NT2/D1 (cell line): ENCODE data around the gene LRRC58.
"Not testable (repeated sequence)": the region's sequence is repeated elsewhere in the genome, so short reads cannot be mapped to it uniquely, and the experiment has no call there.

Experiments used
- DNase-seq: peaks from one replicate; pipeline ENCODE4 v3.0.0-alpha.2; 2011; ENCODE audit warnings: low read depth, low spot score
- H3K27me3 ChIP-seq: 2 replicates; pipeline ENCODE4 v1.6.0; 2011; ENCODE audit warnings: mild to moderate bottlenecking; ENCODE audit not compliant: insufficient read length, insufficient read depth
- H3K36me3 ChIP-seq: 2 replicates; pipeline ENCODE4 v1.6.1; 2011; ENCODE audit warnings: mild to moderate bottlenecking, low read length, mixed read lengths; ENCODE audit not compliant: insufficient read depth, insufficient read length
- H3K4me1 ChIP-seq: 2 replicates; pipeline ENCODE4 v1.5.1; 2011; ENCODE audit not compliant: insufficient read depth, insufficient read length
- H3K4me3 ChIP-seq: 2 replicates; pipeline ENCODE4 v1.5.1; 2011; ENCODE audit warnings: low read depth; ENCODE audit not compliant: insufficient read length
- H3K9ac ChIP-seq: 2 replicates; pipeline ENCODE4 v1.6.0; 2011; ENCODE audit warnings: low read depth; ENCODE audit not compliant: insufficient read length
- H3K9me3 ChIP-seq: 2 replicates; pipeline ENCODE4 v1.5.1; 2011; ENCODE audit warnings: mild to moderate bottlenecking, low read length; ENCODE audit not compliant: insufficient read depth
- SUZ12 ChIP-seq: IDR thresholded peaks from 2 replicates; pipeline ENCODE4 v1.6.1; 2011; ENCODE audit not compliant: insufficient read length, insufficient read depth; ENCODE audit errors: extremely low read depth
- YY1 ChIP-seq: IDR thresholded peaks from 2 replicates; pipeline ENCODE4 v1.6.1; 2011; ENCODE audit not compliant: insufficient read length, insufficient read depth
- ZNF274 ChIP-seq: IDR thresholded peaks from 2 replicates; pipeline ENCODE4 v1.6.1; 2011; ENCODE audit warnings: mild to moderate bottlenecking, low read depth, low read length

The LRRC58 gene

DNA sequence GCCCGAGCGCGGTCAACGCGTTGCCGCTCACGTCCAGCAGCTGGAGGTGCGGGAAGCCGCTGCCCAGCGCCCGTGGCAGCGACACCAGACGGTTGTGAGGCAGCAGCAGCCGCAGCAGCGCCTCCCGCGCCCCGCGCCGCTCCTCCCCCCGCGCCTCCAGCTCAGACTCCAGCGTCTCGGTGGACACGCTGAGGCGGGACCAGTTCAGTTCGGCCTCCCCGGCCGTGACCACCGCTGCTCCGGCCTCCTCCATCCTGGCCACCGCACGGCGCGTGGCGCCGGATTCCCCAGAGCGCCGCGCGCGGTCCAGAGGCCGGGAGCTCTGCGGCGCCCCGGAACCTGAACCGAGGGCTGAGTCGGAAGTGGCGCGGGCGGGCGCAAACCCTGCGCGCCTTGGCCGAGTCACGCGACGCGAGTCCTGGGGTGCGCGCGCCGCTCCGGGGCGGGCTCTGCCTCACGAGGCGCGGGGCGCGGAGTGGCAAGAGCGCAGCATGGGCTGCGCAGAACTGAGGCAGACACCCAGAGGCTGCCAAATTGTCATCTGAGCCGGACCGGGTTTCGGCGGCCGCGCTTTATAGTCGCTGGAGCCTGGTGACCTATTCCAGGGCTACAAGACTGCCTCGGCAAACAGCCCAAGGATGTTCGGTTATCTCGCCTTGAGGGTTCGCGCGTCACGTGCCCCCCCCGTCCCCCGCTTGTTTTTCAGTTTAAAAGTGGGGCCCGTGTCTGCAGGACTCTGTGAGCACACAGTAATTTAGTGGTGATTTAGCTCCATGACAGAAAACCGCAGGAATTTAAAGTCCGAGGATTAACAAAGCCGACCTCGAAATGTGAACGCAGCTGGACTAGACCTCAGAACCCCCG lies at the start of gene LRRC58:
Gene LRRC58, minus strand, starts transcription at position 364 of the 864 bp plus-strand sequence. Its CDS starts 111 bp downstream, at position 253.
- Histone ChIP-seq H3K27me3 (no peaks in the 10 kb centered on the region), H3K4me1 (no peaks in the 10 kb centered on the region), H3K9ac (peak within 1 kb of the TSS; percentile 92), H3K9me3 (no peaks in the 10 kb centered on the region), H3K4me3 (peak within 1 kb of the TSS; percentile 92), H3K36me3 (no peaks in the 10 kb centered on the region)
- DNase-seq, result peak; percentile 68
- TF ChIP-seq SUZ12 (no peak), YY1 (no peak), ZNF274 (no peak)

DNA sequence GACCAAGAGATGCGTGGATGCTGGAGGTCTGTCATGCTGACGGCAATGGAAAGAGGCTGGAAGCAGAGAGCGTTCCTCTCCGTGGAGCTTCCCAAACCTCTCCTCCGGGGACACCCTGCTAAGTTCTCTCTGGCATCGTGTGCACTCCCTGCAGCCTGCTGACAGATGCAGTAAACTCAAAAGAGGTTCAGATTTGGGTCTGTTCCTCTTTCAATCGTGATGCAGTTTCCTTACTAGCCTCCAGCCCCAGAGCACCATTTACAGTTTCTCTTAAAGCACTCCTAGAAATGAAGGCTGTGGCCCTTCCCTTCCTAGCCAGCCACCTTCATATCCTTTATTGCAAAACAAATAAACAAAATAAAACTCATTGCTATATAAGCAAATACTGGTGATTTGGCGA lies 47.3 kb upstream of the LRRC58 start:
- H3K9me3 ChIP-seq, result no peaks in the 10 kb centered on the region
- H3K36me3 ChIP-seq, result peaks cover 79% of the 10 kb centered on the region
- no peaks in the 10 kb centered on the region for H3K4me1 ChIP-seq
- H3K9ac ChIP-seq, result no peak overlapping the region
- H3K4me3 ChIP-seq, result no peak overlapping the region
- H3K27me3 ChIP-seq, result no peaks in the 10 kb centered on the region
- DNase-seq, result no peak
- TF ChIP-seq SUZ12, result no peak
- TF ChIP-seq ZNF274, result no peak
- TF ChIP-seq YY1, result no peak

DNA sequence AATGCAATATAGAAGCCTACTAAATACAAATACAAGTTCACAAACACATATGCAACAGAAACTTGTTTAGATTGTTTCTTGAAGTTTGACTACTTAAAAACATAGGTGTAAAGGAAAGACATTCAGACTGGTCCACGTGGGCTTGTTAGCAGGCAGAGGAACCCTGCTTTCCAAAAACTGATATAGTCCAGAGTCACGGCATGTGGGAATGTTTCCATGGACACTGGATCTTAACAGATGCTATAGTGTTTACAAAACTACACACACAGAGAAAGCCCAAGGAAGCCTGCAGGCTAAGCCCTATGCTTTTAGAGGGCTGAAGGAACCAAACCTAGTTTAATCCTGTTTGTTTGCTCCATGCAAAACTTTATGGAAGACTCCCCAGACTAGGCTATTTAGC lies 45.2 kb upstream of the LRRC58 start:
- H3K9me3 ChIP-seq, result no peaks in the 10 kb centered on the region
- no peaks in the 10 kb centered on the region for H3K27me3 ChIP-seq
- no peak overlapping the region for H3K4me3 ChIP-seq
- TF ChIP-seq YY1 (no peak), SUZ12 (no peak), ZNF274 (no peak)
- DNase-seq, result no peak
- no peak overlapping the region for H3K9ac ChIP-seq
- H3K4me1 ChIP-seq, result no peaks in the 10 kb centered on the region
- H3K36me3 ChIP-seq, result peaks cover 58% of the 10 kb centered on the region

DNA sequence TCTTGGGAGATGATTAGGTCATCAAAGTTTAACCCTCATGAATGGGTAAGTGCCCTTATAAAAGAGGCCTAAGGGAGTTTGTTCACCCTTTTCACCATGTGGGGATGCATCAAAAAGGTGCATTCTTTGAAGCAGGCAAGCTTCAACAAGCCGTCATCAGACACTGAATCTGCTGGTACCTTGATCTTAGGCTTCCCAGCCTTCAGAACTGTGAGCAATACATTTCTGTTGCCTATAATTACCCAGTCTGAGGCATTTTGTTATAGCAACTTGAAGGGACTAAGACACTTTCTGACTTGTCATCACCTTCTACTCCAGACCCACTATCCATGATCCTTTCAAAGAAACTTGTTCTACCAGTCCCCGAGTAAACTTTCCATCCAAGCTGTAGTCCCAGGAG lies 44.6 kb upstream of the LRRC58 start:
- TF ChIP-seq YY1 (no peak), SUZ12 (no peak)
- H3K4me3 ChIP-seq, result no peak overlapping the region
- no peaks in the 10 kb centered on the region for H3K4me1 ChIP-seq
- H3K9ac ChIP-seq, result no peak overlapping the region
- H3K27me3 ChIP-seq, result no peaks in the 10 kb centered on the region
- H3K36me3 ChIP-seq, result peaks cover 52% of the 10 kb centered on the region
- no peaks in the 10 kb centered on the region for H3K9me3 ChIP-seq
- no peak for DNase-seq

DNA sequence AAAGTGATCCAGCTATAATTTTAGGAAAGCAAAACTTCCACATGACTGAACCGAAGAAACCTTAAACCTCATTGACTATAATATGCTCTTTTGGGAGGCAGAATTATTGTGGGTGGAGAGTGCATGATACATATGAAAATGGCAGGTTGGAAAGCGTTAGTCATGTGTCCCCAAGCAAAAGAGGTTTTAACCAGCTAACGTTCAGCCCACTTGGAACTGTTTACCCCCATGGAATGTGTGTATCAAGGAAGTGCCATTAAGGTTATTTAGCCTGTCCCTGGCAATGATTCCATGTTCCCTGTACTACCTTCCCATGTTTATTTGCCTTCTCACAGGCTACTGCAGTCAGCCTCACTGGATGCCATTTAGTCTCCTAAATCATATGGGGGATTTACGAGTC lies 44.1 kb upstream of the LRRC58 start:
- Histone ChIP-seq H3K36me3 (peaks cover 47% of the 10 kb centered on the region), H3K9ac (no peak overlapping the region), H3K4me1 (no peaks in the 10 kb centered on the region), H3K9me3 (no peaks in the 10 kb centered on the region), H3K4me3 (no peak overlapping the region), H3K27me3 (no peaks in the 10 kb centered on the region)
- TF ChIP-seq YY1, result no peak
- TF ChIP-seq ZNF274, result no peak
- TF ChIP-seq SUZ12, result no peak
- no peak for DNase-seq

DNA sequence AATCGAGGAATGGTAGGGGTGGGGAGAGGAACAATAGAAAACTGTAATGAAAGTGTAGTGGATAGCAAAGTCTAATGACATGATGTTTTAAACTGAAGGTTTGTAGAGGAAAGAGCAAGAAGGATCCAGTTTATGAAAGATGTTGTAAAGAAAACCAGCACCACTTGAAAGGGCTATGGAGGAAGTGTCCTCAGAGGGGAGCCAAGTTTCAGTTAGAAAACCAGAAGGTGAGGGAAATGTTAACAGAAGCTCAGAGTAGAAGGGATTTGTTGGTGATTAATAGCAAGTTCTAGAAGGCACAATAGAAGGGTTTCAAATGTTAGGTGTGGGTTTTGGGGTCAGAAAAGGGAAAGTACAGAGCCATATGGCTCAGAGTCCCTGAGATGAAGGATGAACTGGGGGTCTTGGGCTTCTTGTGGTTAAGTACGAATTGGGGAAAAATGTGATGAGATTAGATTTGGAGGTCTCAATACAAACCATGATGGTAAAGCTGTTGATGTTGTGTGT lies 33.8 kb upstream of the LRRC58 start:
- no peaks in the 10 kb centered on the region for H3K36me3 ChIP-seq
- no peak overlapping the region for H3K4me3 ChIP-seq

DNA sequence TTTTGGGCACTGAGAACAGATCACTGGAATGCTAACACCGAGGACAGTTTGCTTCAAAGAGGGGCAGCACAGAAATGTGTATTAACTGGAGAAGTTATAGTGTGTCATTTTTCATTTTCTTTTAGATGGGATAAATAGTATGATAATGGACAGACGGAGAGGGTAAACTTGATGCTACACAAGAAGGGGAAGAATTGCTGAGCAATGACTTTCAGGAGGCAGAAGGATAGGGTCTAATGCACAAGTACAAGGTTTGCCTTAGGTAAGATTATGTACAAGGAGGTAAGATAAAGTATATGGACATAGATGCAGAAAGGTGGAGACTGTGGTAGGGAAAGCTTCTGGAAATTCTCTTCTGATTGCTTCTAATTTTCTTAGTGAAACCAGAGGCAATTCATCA lies 32.3 kb upstream of the LRRC58 start:
- Histone ChIP-seq H3K27me3 (no peaks in the 10 kb centered on the region), H3K4me3 (no peak overlapping the region)

More for the DNA sequence above, 33.8 kb upstream of the LRRC58 start:
- TF ChIP-seq SUZ12, result no peak
- no peak for TF ChIP-seq YY1
- TF ChIP-seq ZNF274, result no peak
- no peaks in the 10 kb centered on the region for H3K27me3 ChIP-seq
- H3K4me1 ChIP-seq, result no peaks in the 10 kb centered on the region
- DNase-seq, result no peak
- H3K9me3 ChIP-seq, result 0 out of 2 replicates have a peak, but pooled peaks cover 10% of the 10 kb centered on the region
- no peak overlapping the region for H3K9ac ChIP-seq

DNA sequence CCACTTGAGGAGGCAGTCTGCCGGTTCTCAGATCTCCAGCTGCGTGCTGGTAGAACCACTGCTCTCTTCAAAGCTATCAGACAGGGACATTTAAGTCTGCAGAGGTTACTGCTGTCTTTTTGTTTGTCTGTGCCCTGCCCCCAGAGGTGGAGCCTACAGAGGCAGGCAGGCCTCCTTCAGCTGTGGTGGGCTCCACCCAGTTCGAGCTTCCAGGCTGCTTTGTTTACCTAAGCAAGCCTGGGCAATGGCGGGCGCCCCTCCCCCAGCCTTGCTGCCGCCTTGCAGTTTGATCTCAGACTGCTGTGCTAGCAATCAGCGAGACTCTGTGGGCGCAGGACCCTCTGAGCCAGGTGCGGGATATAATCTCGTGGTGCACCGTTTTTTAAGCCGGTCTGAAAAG lies 28.8 kb upstream of the LRRC58 start:
- H3K9me3 ChIP-seq, H3K27me3 ChIP-seq, H3K4me3 ChIP-seq, H3K4me1 ChIP-seq, H3K9ac ChIP-seq, DNase-seq, H3K36me3 ChIP-seq: not testable (repeated sequence)

More for the DNA sequence above, 32.3 kb upstream of the LRRC58 start:
- DNase-seq, result no peak
- Histone ChIP-seq H3K9ac (no peak overlapping the region), H3K4me1 (no peaks in the 10 kb centered on the region), H3K36me3 (no peaks in the 10 kb centered on the region), H3K9me3 (0 out of 2 replicates have a peak, but pooled peaks cover 10% of the 10 kb centered on the region)
- TF ChIP-seq ZNF274, result no peak
- no peak for TF ChIP-seq SUZ12
- no peak for TF ChIP-seq YY1
